Esophagus muscularis mucosa (tissue), 4 donors: ENCODE results near the gene ATP2A3. TPM values are rescaled to one million over a fixed set of nuclear protein-coding genes. Genes with fewer than 3 reads are reported as not detected.

Experiments
- DNase-seq: peaks from one replicate; pipeline ENCODE4 v3.0.0-alpha.2; 2017; ENCODE audit errors: extremely low spot score
- H3K27ac ChIP-seq, 4 donors: fragments of 200-600 bp; sonication (generic); replicated peaks in 1 of 4; 1 replicate in 3 of 4; 2 replicates in 1 of 4; pipeline ENCODE4 v1.5.1; 2016 to 2019; ENCODE audit warnings: mild to moderate bottlenecking in 1 of 4
- H3K27me3 ChIP-seq, 4 donors: fragments of 200-600 bp; sonication (generic); one replicate each; pipeline versions ENCODE4 v1.5.1 to v1.6.0; 2016 to 2019
- H3K36me3 ChIP-seq, 4 donors: fragments of 200-600 bp; sonication (generic); one replicate each; pipeline ENCODE4 v1.5.1; 2016 to 2019
- H3K4me1 ChIP-seq, 4 donors: fragments of 200-600 bp; sonication (generic); one replicate each; pipeline ENCODE4 v1.5.1; 2016 to 2019
- H3K4me3 ChIP-seq, 4 donors: fragments of 200-600 bp; sonication (generic); 1 replicate in 2 of 4; 2 replicates in 2 of 4; pipeline ENCODE4 v1.5.1; 2016 to 2019; ENCODE audit warnings: mild to moderate bottlenecking in 4 of 4, moderate library complexity in 1 of 4
- H3K9me3 ChIP-seq, 4 donors: fragments of 200-600 bp; sonication (generic); 1 replicate in 3 of 4; 2 replicates in 1 of 4; pipeline ENCODE4 v1.5.1; 2016 to 2019
- CTCF ChIP-seq, 3 experiments: fragments of 200-600 bp in 2 of 3; fragments of 450-650 bp in 1 of 3; sonication (generic) in 2 of 3; IDR thresholded peaks; one replicate each; pipeline ENCODE4 v1.5.1; 2017 to 2019; ENCODE audit warnings: antibody characterized with exemption in 3 of 3, mild to moderate bottlenecking in 2 of 3, moderate library complexity in 1 of 3
- EP300 ChIP-seq: sonication (generic); formaldehyde crosslinking; IDR thresholded peaks from one replicate; pipeline ENCODE4 v1.6.1; 2017; ENCODE audit warnings: antibody characterized with exemption
- POLR2A ChIP-seq: fragments of 450-650 bp; IDR thresholded peaks from one replicate; pipeline ENCODE4 v1.6.1; 2017; ENCODE audit warnings: antibody characterized with exemption, moderate library complexity, mild to moderate bottlenecking, low read depth
- POLR2AphosphoS5 ChIP-seq, 2 donors: sonication (generic); formaldehyde crosslinking; IDR thresholded peaks; one replicate each; pipeline ENCODE4 v1.6.1; 2017; ENCODE audit warnings: antibody characterized with exemption in 2 of 2
- WGBS: methylation state at CpG from one replicate; pipeline ENCODE4 v1.1.5; 2018; 5-methylcytosine and 5-hydroxymethylcytosine counted together
- intact Hi-C: fragments of 100-400 bp; cut with DNase I; formaldehyde crosslinking; loops from one replicate; pipeline ENCODE4 v1.15.1; 2023
- total RNA-seq, 4 donors: library from RNA; depleted of rRNA; stranded (reverse); fragments of >200 nt; gene quantifications; one replicate each; pipeline versions ENCODE4 v1.1.0 to v1.2.1, GENCODE V29; 2016

ATP2A3 gene
- total RNA-seq, 4 donors from 2014 or later, result 17.9 to 35.4 (median 24.8) TPM

- Histone ChIP-seq H3K27me3 (no peaks in the 10 kb centered on the region), H3K9me3 (no peaks in the 10 kb centered on the region), H3K4me3 (no peak overlapping the region), H3K36me3 (peaks cover 42 to 54% (median 47%) of the 10 kb centered on the region in 4 donors), H3K27ac (peak overlapping the region in 3 of 4 donors; percentile 23 to 71 (median 39)), H3K4me1 (peaks cover 16 to 72% (median 57%) of the 10 kb centered on the region in 4 donors)
- TF ChIP-seq EP300 (no peak), CTCF (IDR thresholded peaks at IDR 0.05) (no peak), POLR2A (no peak), POLR2AphosphoS5 (IDR thresholded peaks at IDR 0.05) (no peak)
- no peak for DNase-seq
- WGBS, result 94% methylated on average over 17 of the region's 22 CpGs
- intact Hi-C loops, result loop anchor here (2.0 kb wide), 1 partner anchor 91 kb away; no protein-coding TSS in a partner anchor
Observed at GRCh38 chr17:4005296-4006164, 41.3 kb upstream of the ATP2A3 start.

GRCh38 chr17:4004517-4005295 lies 40.5 kb upstream of the ATP2A3 start:
- H3K9me3 ChIP-seq, result no peaks in the 10 kb centered on the region
- WGBS, result 37% methylated on average over 43 of the region's 44 CpGs
- intact Hi-C loops, result loop anchor here (2.0 to 5.0 kb wide), 3 partner anchors 67 to 142 kb away; no protein-coding TSS in a partner anchor
- peaks cover 42 to 47% (median 44%) of the 10 kb centered on the region in 4 donors for H3K36me3 ChIP-seq
- no peaks in the 10 kb centered on the region for H3K27me3 ChIP-seq
- peaks cover 16 to 65% (median 53%) of the 10 kb centered on the region in 4 donors for H3K4me1 ChIP-seq
- DNase-seq, result no peak
- H3K4me3 ChIP-seq, result no peak overlapping the region
- H3K27ac ChIP-seq, result peak overlapping the region in 2 of 4 donors; percentile 23 to 39
- no peak for TF ChIP-seq EP300
- no peak for TF ChIP-seq POLR2A
- TF ChIP-seq CTCF (IDR thresholded peaks at IDR 0.05), result peak in 2 of 3 experiments; percentile 91 to 94
- peak; percentile 8 to 56 for TF ChIP-seq POLR2AphosphoS5 (IDR thresholded peaks at IDR 0.05)

GRCh38 chr17:4003501-4004421 lies 39.5 kb upstream of the ATP2A3 start:
- Histone ChIP-seq H3K27me3 (peaks cover 0 to 1% (median 0%) of the 10 kb centered on the region in 4 donors), H3K4me1 (peaks cover 13 to 55% (median 44%) of the 10 kb centered on the region in 4 donors), H3K27ac (no peak overlapping the region), H3K9me3 (no peaks in the 10 kb centered on the region), H3K36me3 (peaks cover 33 to 38% (median 35%) of the 10 kb centered on the region in 4 donors), H3K4me3 (no peak overlapping the region)
- DNase-seq, result no peak
- intact Hi-C loops, result loop anchor here (2.0 to 5.0 kb wide), 3 partner anchors 66 to 141 kb away; no protein-coding TSS in a partner anchor
- TF ChIP-seq POLR2A (no peak), POLR2AphosphoS5 (IDR thresholded peaks at IDR 0.05) (peak in 1 of 2 donors; percentile 18)
- WGBS, result 75% methylated on average over 27 of the region's 46 CpGs

- 87% methylated on average over 21 of the region's 21 CpGs for WGBS
- Histone ChIP-seq H3K4me1 (peaks cover 11 to 49% (median 38%) of the 10 kb centered on the region in 4 donors), H3K9me3 (no peaks in the 10 kb centered on the region), H3K27ac (no peak overlapping the region), H3K27me3 (peaks cover 0 to 6% (median 0%) of the 10 kb centered on the region in 4 donors), H3K4me3 (no peak overlapping the region), H3K36me3 (peaks cover 28 to 31% (median 30%) of the 10 kb centered on the region in 4 donors)
- intact Hi-C loops, result loop anchor here (5.0 kb wide), 2 partner anchors 66 to 141 kb away; no protein-coding TSS in a partner anchor
- DNase-seq, result no peak
- TF ChIP-seq POLR2AphosphoS5 (IDR thresholded peaks at IDR 0.05), result no peak
- no peak for TF ChIP-seq EP300
- TF ChIP-seq CTCF (IDR thresholded peaks at IDR 0.05), result no peak
- no peak for TF ChIP-seq POLR2A
Observed at GRCh38 chr17:4003131-4003500, 38.9 kb upstream of the ATP2A3 start.
